Gastrocnemius medialis (tissue), 4 donors: ENCODE data around the gene CXCL9. TPM values are rescaled to one million over a fixed set of nuclear protein-coding genes. Genes with fewer than 3 reads are reported as not detected.

Source experiments
- ATAC-seq, 2 donors: fragments of 150-250 bp; one replicate each; pipeline ENCODE4 v1.9.1; 2016
- DNase-seq, 2 donors: peaks; one replicate each; pipeline ENCODE4 v3.0.0-alpha.2; 2019
- H3K27ac ChIP-seq, 4 donors: fragments of 200-600 bp; sonication (generic); 1 replicate in 1 of 4; 2 replicates in 3 of 4; pipeline ENCODE4 v1.5.1; 2016 to 2018; ENCODE audit warnings: mild to moderate bottlenecking in 2 of 4, moderate library complexity in 1 of 4
- H3K27me3 ChIP-seq, 3 donors: fragments of 200-600 bp; sonication (generic) in 2 of 3; 1 replicate in 1 of 3; 2 replicates in 2 of 3; pipeline versions ENCODE4 v1.5.1 to v1.6.0; 2016 to 2019; ENCODE audit warnings: mild to moderate bottlenecking in 1 of 3, moderate library complexity in 1 of 3
- H3K36me3 ChIP-seq, 2 donors: fragments of 200-600 bp; sonication (generic) in 1 of 2; one replicate each; pipeline ENCODE4 v1.5.1; 2017 to 2018
- H3K4me1 ChIP-seq, 2 donors: fragments of 200-600 bp; sonication (generic) in 1 of 2; one replicate each; pipeline ENCODE4 v1.5.1; 2016 to 2017; ENCODE audit warnings: mild to moderate bottlenecking in 2 of 2
- H3K4me3 ChIP-seq, 4 donors: fragments of 200-600 bp; sonication (generic) in 3 of 4; 1 replicate in 1 of 4; 2 replicates in 3 of 4; pipeline ENCODE4 v1.5.1; 2016 to 2019; ENCODE audit warnings: mild to moderate bottlenecking in 2 of 4
- H3K9me3 ChIP-seq, 3 donors: fragments of 200-600 bp; sonication (generic) in 2 of 3; 1 replicate in 1 of 3; 2 replicates in 2 of 3; pipeline ENCODE4 v1.5.1; 2016 to 2019
- CTCF ChIP-seq, 5 experiments: fragments of 450-650 bp in 3 of 5; fragments of 200-600 bp in 2 of 5; sonication (generic) in 2 of 5; IDR thresholded peaks in 4 of 5; conservative IDR thresholded peaks in 1 of 5; 1 replicate in 4 of 5; 2 replicates in 1 of 5; pipeline ENCODE4 v1.5.1; 2016 to 2019; ENCODE audit warnings: antibody characterized with exemption in 5 of 5, mild to moderate bottlenecking in 3 of 5, moderate library complexity in 3 of 5
- POLR2A ChIP-seq, 2 donors: fragments of 450-650 bp; IDR thresholded peaks; one replicate each; pipeline ENCODE4 v1.6.1; 2017; ENCODE audit warnings: antibody characterized with exemption in 2 of 2, mild to moderate bottlenecking in 2 of 2, moderate library complexity in 2 of 2
- in situ Hi-C, 4 donors: fragments of 200-750 bp; cut with MboI; loops; one replicate each; pipeline versions ENCODE4 v1.15.0 to v1.8.0; 2017; ENCODE audit warnings: low sequenced_read_pairs in 4 of 4
- intact Hi-C: fragments of 100-400 bp; cut with DNase I; formaldehyde crosslinking; loops from one replicate; pipeline ENCODE4 v1.15.1; 2023; ENCODE audit warnings: low total_unique reads
- total RNA-seq, 4 donors: library from RNA; depleted of rRNA; stranded (reverse); fragments of >200 nt; gene quantifications; one replicate each; pipeline versions ENCODE4 v1.1.0 to v1.2.3, GENCODE V29; 2016

The CXCL9 gene
- total RNA-seq, 4 donors from 2014 or later: 0.40 to 1.6 (median 0.46) TPM; not detected in 1

GRCh38 chr4:75997946-75998345 is 9.4 kb downstream of the CXCL9 start:
- Histone ChIP-seq H3K27ac (no peak overlapping the region), H3K27me3 (no peaks in the 10 kb centered on the region), H3K4me3 (no peak overlapping the region), H3K36me3 (no peaks in the 10 kb centered on the region), H3K4me1 (no peaks in the 10 kb centered on the region), H3K9me3 (no peaks in the 10 kb centered on the region)
- intact Hi-C loops: no loop called here
- ATAC-seq (no peak), DNase-seq (no peak)
- in situ Hi-C loops: loop anchor here in 3 of 4 donors (5.0 kb wide), 2 partner anchors 69 to 74 kb away; partner anchors contain the start of gene ART3 (in 1 of the 3)
- TF ChIP-seq POLR2A (IDR thresholded peaks at IDR 0.05): no peak
- no peak for TF ChIP-seq CTCF (IDR thresholded peaks at IDR 0.05 in 4 of 5, conservative IDR thresholded peaks at IDR 0.05 in 1 of 5)

GRCh38 chr4:75997081-75997480 is 10.2 kb downstream of the CXCL9 start:
- no peaks in the 10 kb centered on the region for H3K27me3 ChIP-seq
- DNase-seq: no peak
- H3K36me3 ChIP-seq: no peaks in the 10 kb centered on the region
- no peaks in the 10 kb centered on the region for H3K9me3 ChIP-seq
- no peaks in the 10 kb centered on the region for H3K4me1 ChIP-seq
- TF ChIP-seq POLR2A (IDR thresholded peaks at IDR 0.05): no peak
- TF ChIP-seq CTCF (IDR thresholded peaks at IDR 0.05 in 4 of 5, conservative IDR thresholded peaks at IDR 0.05 in 1 of 5): no peak
- ATAC-seq: no peak
- in situ Hi-C loops: loop anchor here in 3 of 4 donors (5.0 kb wide), 2 partner anchors 70 to 75 kb away; partner anchors contain the start of gene ART3 (in 1 of the 3)
- intact Hi-C loops: no loop called here
- H3K27ac ChIP-seq: no peak overlapping the region
- no peak overlapping the region for H3K4me3 ChIP-seq

GRCh38 chr4:75995727-75996126 is 11.6 kb downstream of the CXCL9 start:
- no peaks in the 10 kb centered on the region for H3K36me3 ChIP-seq
- peak in 1 of 2 donors; percentile 41 for ATAC-seq
- H3K4me1 ChIP-seq: peaks cover 0 to 6% of the 10 kb centered on the region in 2 donors
- no peaks in the 10 kb centered on the region for H3K27me3 ChIP-seq
- no peaks in the 10 kb centered on the region for H3K9me3 ChIP-seq
- no peak overlapping the region for H3K27ac ChIP-seq
- in situ Hi-C loops (loop anchor here in 3 of 4 donors (5.0 kb wide), 2 partner anchors 72 to 77 kb away; partner anchors contain the start of gene ART3 (in 1 of the 3)), intact Hi-C loops (loop anchor here (1.0 kb wide), 2 partner anchors 72 to 92 kb away; no protein-coding TSS in a partner anchor)
- TF ChIP-seq CTCF (IDR thresholded peaks at IDR 0.05 in 4 of 5, conservative IDR thresholded peaks at IDR 0.05 in 1 of 5): peak; percentile 62 to 76 (median 65)
- TF ChIP-seq POLR2A (IDR thresholded peaks at IDR 0.05): no peak
- DNase-seq: no peak
- H3K4me3 ChIP-seq: no peak overlapping the region

GRCh38 chr4:75992462-75992861 is 14.8 kb downstream of the CXCL9 start:
- Histone ChIP-seq H3K4me3 (no peak overlapping the region), H3K27me3 (no peaks in the 10 kb centered on the region), H3K36me3 (no peaks in the 10 kb centered on the region), H3K4me1 (peaks cover 19 to 21% of the 10 kb centered on the region in 2 donors), H3K9me3 (no peaks in the 10 kb centered on the region), H3K27ac (no peak overlapping the region)
- DNase-seq: no peak
- no peak for TF ChIP-seq CTCF (IDR thresholded peaks at IDR 0.05 in 4 of 5, conservative IDR thresholded peaks at IDR 0.05 in 1 of 5)
- in situ Hi-C loops (loop anchor here in 1 of 4 donors (5.0 kb wide), 1 partner anchor 75 kb away; no protein-coding TSS in a partner anchor), intact Hi-C loops (loop anchor here (5.0 kb wide), 1 partner anchor 260 kb away; the partner anchor contains the start of gene FAM47E)
- no peak for ATAC-seq
